H1 (cell line): Measurements from ENCODE around the gene RAB3IL1. TPM values are rescaled to one million over a fixed set of nuclear protein-coding genes. Genes with fewer than 3 reads are reported as not detected.

Experiments used
- CTCF ChIA-PET: fragments of 300-600 bp; sonication (Branson Sonifier 250); formaldehyde crosslinking; loops from one replicate; lab custom pipeline; 2021; ENCODE audit not compliant: partially characterized antibody; lab: Charles Lee
- POLR2A ChIA-PET: fragments of 300-600 bp; sonication (Branson Sonifier 250); formaldehyde crosslinking; loops from one replicate; lab custom pipeline; 2021; ENCODE audit warnings: inconsistent platforms; ENCODE audit not compliant: partially characterized antibody; lab: Charles Lee
- DNase-seq, 2 experiments: peaks; one replicate each; pipeline versions ENCODE4 v3.0.0 to v3.0.0-alpha.2; 2010 to 2022; ENCODE audit warnings: low spot score in 2 of 2, low read depth in 1 of 2, mixed read lengths in 1 of 2
- FAIRE-seq: peaks from 2 replicates; lab custom pipeline; 2011; peaks lifted over from hg19 to GRCh38; lab: Jason Lieb, UNC
- H2AFZ ChIP-seq: 2 replicates; pipeline ENCODE4 v1.8.1; 2012; ENCODE audit warnings: low read length, inconsistent platforms
- H2AK5ac ChIP-seq: 2 replicates; pipeline ENCODE4 v1.6.1; 2013; ENCODE audit warnings: low read depth, low read length
- H2BK120ac ChIP-seq: replicated peaks from 2 replicates; pipeline ENCODE3; 2013; ENCODE audit warnings: low read depth, low read length, inconsistent platforms
- H2BK12ac ChIP-seq: 2 replicates; pipeline ENCODE4 v1.6.1; 2013; ENCODE audit warnings: low read depth, low read length
- H2BK15ac ChIP-seq: 2 replicates; pipeline ENCODE4 v1.6.1; 2013; ENCODE audit warnings: low read length
- H2BK20ac ChIP-seq: 2 replicates; pipeline ENCODE4 v1.6.1; 2013; ENCODE audit warnings: low read length
- H2BK5ac ChIP-seq: 2 replicates; pipeline ENCODE4 v1.6.1; 2013; ENCODE audit warnings: low read depth, low read length
- H3K14ac ChIP-seq: 2 replicates; pipeline ENCODE4 v1.6.1; 2013; ENCODE audit warnings: inconsistent platforms; ENCODE audit not compliant: insufficient read length
- H3K18ac ChIP-seq: 2 replicates; pipeline ENCODE4 v1.6.1; 2013; ENCODE audit warnings: low read length; ENCODE audit errors: extremely low read depth
- H3K23ac ChIP-seq: 2 replicates; pipeline ENCODE4 v1.6.1; 2013; ENCODE audit warnings: inconsistent platforms; ENCODE audit not compliant: insufficient read length
- H3K23me2 ChIP-seq: 2 replicates; pipeline ENCODE4 v1.6.1; 2013; ENCODE audit warnings: low read depth, low read length
- H3K27ac ChIP-seq: 2 replicates; pipeline ENCODE4 v1.6.1; 2011; ENCODE audit warnings: low read depth, low read length, inconsistent platforms
- H3K27me3 ChIP-seq, 4 experiments: replicated peaks in 1 of 4; 1 replicate in 1 of 4; 2 replicates in 3 of 4; pipeline versions ENCODE4 v1.6.1 to v1.8.1; 2011 to 2013; ENCODE audit warnings: low read length in 3 of 4, mild to moderate bottlenecking in 3 of 4, inconsistent platforms in 2 of 4, mixed read lengths in 2 of 4, moderate library complexity in 1 of 4; ENCODE audit not compliant: control insufficient read depth in 3 of 4, insufficient read depth in 3 of 4; ENCODE audit errors: extremely low read depth in 1 of 4
- H3K36me3 ChIP-seq, 4 experiments: 2 replicates each; pipeline versions ENCODE4 v1.6.1 to v1.8.1; 2011 to 2013; ENCODE audit warnings: mild to moderate bottlenecking in 4 of 4, low read length in 3 of 4, moderate library complexity in 2 of 4, control low read depth in 1 of 4, inconsistent platforms in 1 of 4; ENCODE audit not compliant: insufficient read depth in 4 of 4, control insufficient read depth in 2 of 4
- H3K4ac ChIP-seq: replicated peaks from 2 replicates; pipeline ENCODE3; 2013; ENCODE audit warnings: low read length, low read depth, mixed read lengths, inconsistent platforms; ENCODE audit not compliant: insufficient read length
- H3K4me1 ChIP-seq, 4 experiments: replicated peaks in 1 of 4; 1 replicate in 1 of 4; 2 replicates in 3 of 4; pipeline versions ENCODE4 v1.6.1 to v1.8.1; 2011 to 2013; ENCODE audit warnings: low read length in 3 of 4, inconsistent platforms in 2 of 4, mixed read lengths in 1 of 4; ENCODE audit not compliant: insufficient read depth in 4 of 4, control insufficient read depth in 3 of 4
- H3K4me2 ChIP-seq, 2 experiments: 2 replicates each; pipeline versions ENCODE4 v1.6.1 to v1.8.1; 2011 to 2013; ENCODE audit warnings: low read depth in 2 of 2, low read length in 2 of 2, control low read depth in 1 of 2, inconsistent platforms in 1 of 2, mild to moderate bottlenecking in 1 of 2; ENCODE audit not compliant: insufficient read depth in 1 of 2
- H3K4me3 ChIP-seq, 4 experiments: fragments of 200-600, 300-600 bp in 1 of 4; sonication (generic), shearing (Covaris generic), sonication (Bioruptor Twin) in 1 of 4; 2 replicates each; pipeline versions ENCODE4 v1.5.1 to v1.8.1; 2011 to 2016; ENCODE audit warnings: low read length in 4 of 4, low read depth in 3 of 4, control low read depth in 2 of 4, inconsistent platforms in 2 of 4, mild to moderate bottlenecking in 2 of 4, mixed read lengths in 1 of 4, moderate library complexity in 1 of 4; ENCODE audit not compliant: insufficient read depth in 2 of 4; ENCODE audit errors: extremely low read depth in 1 of 4
- H3K56ac ChIP-seq: replicated peaks from 2 replicates; pipeline ENCODE3; 2013; ENCODE audit warnings: low read depth, mild to moderate bottlenecking, mixed read lengths, low read length, inconsistent platforms; ENCODE audit not compliant: insufficient read length
- H3K79me1 ChIP-seq: 2 replicates; pipeline ENCODE4 v1.6.1; 2013; ENCODE audit warnings: low read depth, low read length, control low read depth
- H3K79me2 ChIP-seq, 2 experiments: 2 replicates each; pipeline versions ENCODE4 v1.6.1 to v1.8.1; 2012 to 2013; ENCODE audit warnings: low read length in 2 of 2, mild to moderate bottlenecking in 2 of 2, inconsistent platforms in 1 of 2; ENCODE audit not compliant: insufficient read depth in 2 of 2, control insufficient read depth in 1 of 2
- H3K9ac ChIP-seq, 4 experiments: replicated peaks in 1 of 4; 1 replicate in 1 of 4; 2 replicates in 3 of 4; pipeline versions ENCODE4 v1.6.1 to v1.8.1; 2011 to 2013; ENCODE audit warnings: low read depth in 3 of 4, low read length in 3 of 4, control low read depth in 2 of 4, mild to moderate bottlenecking in 2 of 4, moderate library complexity in 2 of 4, inconsistent platforms in 1 of 4; ENCODE audit errors: extremely low read depth in 1 of 4
- H3K9me3 ChIP-seq, 2 experiments: 2 replicates each; pipeline versions ENCODE4 v1.6.1 to v1.8.1; 2012 to 2013; ENCODE audit warnings: mild to moderate bottlenecking in 2 of 2, moderate library complexity in 2 of 2, control low read depth in 1 of 2, inconsistent platforms in 1 of 2, low read depth in 1 of 2, low read length in 1 of 2, mixed read lengths in 1 of 2; ENCODE audit not compliant: insufficient read depth in 2 of 2
- H4K20me1 ChIP-seq, 2 experiments: replicated peaks in 1 of 2; 2 replicates each; pipeline versions ENCODE3 to v1.8.1; 2011 to 2013; ENCODE audit warnings: inconsistent platforms in 2 of 2, low read length in 2 of 2, mild to moderate bottlenecking in 1 of 2; ENCODE audit not compliant: insufficient read depth in 2 of 2, control insufficient read depth in 1 of 2
- H4K5ac ChIP-seq: 2 replicates; pipeline ENCODE4 v1.6.1; 2013; ENCODE audit warnings: low read length, low read depth, mixed read lengths, inconsistent platforms; ENCODE audit not compliant: insufficient read length
- H4K8ac ChIP-seq: 2 replicates; pipeline ENCODE4 v1.8.0; 2013; ENCODE audit warnings: mild to moderate bottlenecking, moderate library complexity, low read length, inconsistent platforms; ENCODE audit not compliant: insufficient read depth; ENCODE audit errors: extremely low read depth
- H4K91ac ChIP-seq: replicated peaks from 2 replicates; pipeline ENCODE3; 2013; ENCODE audit warnings: low read length, mixed read lengths, inconsistent platforms; ENCODE audit not compliant: insufficient read length
- KDM1A ChIP-seq: fragments of 200-600, 300-600 bp; sonication (generic); IDR thresholded peaks from 2 replicates; pipeline ENCODE4 v1.7.1; 2016; ENCODE audit warnings: mild to moderate bottlenecking, low read length, borderline replicate concordance
- SP1 ChIP-seq: IDR thresholded peaks from 2 replicates; pipeline ENCODE4 v1.6.1; 2011; ENCODE audit warnings: low read depth, low read length
- SUZ12 ChIP-seq: fragments of 200-600 bp; sonication (generic); IDR thresholded peaks from 2 replicates; pipeline ENCODE4 v1.6.1; 2012; ENCODE audit warnings: mild to moderate bottlenecking, inconsistent platforms, low read length, moderate library complexity, mixed read lengths
- WGBS, 2 experiments: shearing (Covaris generic) in 1 of 2; methylation state at CpG; one replicate each; pipeline versions ENCODE4 v1.1.6 to v1.1.7; 2013 to 2015; ENCODE audit warnings: low lambda C conversion rate in 2 of 2, mixed read lengths in 2 of 2, inconsistent platforms in 1 of 2, low coverage in 1 of 2, missing lambda C conversion rate in 1 of 2; ENCODE audit not compliant: insufficient replicate concordance in 2 of 2, insufficient coverage in 1 of 2, insufficient read length in 1 of 2; ENCODE audit errors: extremely low coverage in 1 of 2, missing lambda C conversion rate in 1 of 2; 5-methylcytosine and 5-hydroxymethylcytosine counted together
- polyA plus RNA-seq, 7 experiments: library from polyadenylated mRNA; depleted of rRNA in 3 of 7; stranded (reverse) in 5 of 7; unstranded in 2 of 7; fragments of >200 nt in 5 of 7; fragments of 200-250 nt in 2 of 7; gene quantifications; 1 replicate in 5 of 7; 2 replicates in 1 of 7; 4 replicates in 1 of 7; pipeline versions ENCODE4 v1.2.1 to v1.2.3, GENCODE V29; 2011 to 2013; ENCODE audit warnings: missing spikeins in 2 of 7, mixed read lengths in 2 of 7
- total RNA-seq: library from RNA; stranded (reverse); fragmentation: NEBNext Ultra II Directional; extraction: Animal tissue kit (Norgen Biotek cat#: 25700); gene quantifications from 2 replicates; pipeline ENCODE4 v1.2.1, GENCODE V29; 2021

The RAB3IL1 gene
- total and polyA plus RNA-seq, 2 of the 8 experiments (the other 6 are each of a cell fraction or from before 2014, with no cell fraction given) = 6.8 to 7.9 TPM

GRCh38 chr11:61903845-61904244, 13.5 kb downstream of the RAB3IL1 start:
- ChIA-PET POLR2A (interaction anchor here (0.9 to 15.5 kb wide), 11 partner anchors 11 to 106 kb away, joined by 3 to 137 read pairs (median 4); partner anchors contain the start of genes BEST1, FADS3, FTH1 and RAB3IL1), CTCF (interaction anchor here (0.6 to 23.2 kb wide), 18 partner anchors 8 to 204 kb away, joined by 3 to 658 read pairs (median 8); partner anchors contain the start of genes BEST1 and RAB3IL1)
- H3K9me3 ChIP-seq = no peaks in the 10 kb centered on the region
- no peak overlapping the region; the same call in 1 of the 2 replicates for H4K8ac ChIP-seq
- H2BK5ac ChIP-seq = no peak overlapping the region
- no peaks in the 10 kb centered on the region for H3K23me2 ChIP-seq
- H3K4me1 ChIP-seq = peaks cover 0 to 29% (median 13%) of the 10 kb centered on the region in 4 experiments; a peak in 6 of 7 replicates
- H3K4me2 ChIP-seq = peak overlapping the region; percentile 27 to 77; a peak in 2 of 4 replicates
- H2AK5ac ChIP-seq = no peak overlapping the region
- no peak overlapping the region for H3K56ac ChIP-seq
- H3K18ac ChIP-seq = no peak overlapping the region
- no peak overlapping the region for H2BK120ac ChIP-seq
- 0 out of 2 replicates have a peak, but pooled peaks have one; percentile 47 for TF ChIP-seq KDM1A
- no peak for TF ChIP-seq SUZ12
- no peak for TF ChIP-seq SP1
- TF ChIP-seq, all 59 proteins: peak for 1
- Histone ChIP-seq H2BK15ac (no peak overlapping the region), H4K91ac (no peak overlapping the region), H2BK20ac (no peak overlapping the region), H3K23ac (no peak overlapping the region), H3K4ac (no peak overlapping the region), H3K79me2 (no peaks in the 10 kb centered on the region), H3K27me3 (no peaks in the 10 kb centered on the region), H2AFZ (peak overlapping the region; percentile 98), H3K36me3 (no peaks in the 10 kb centered on the region), H3K79me1 (no peaks in the 10 kb centered on the region), H3K4me3 (peak overlapping the region in 1 of 4 experiments; percentile 51; a peak in 1 of 8 replicates), H3K14ac (no peak overlapping the region), H3K27ac (no peak overlapping the region), H3K9ac (no peak overlapping the region), H4K20me1 (no peaks in the 10 kb centered on the region), H4K5ac (no peak overlapping the region), H2BK12ac (no peak overlapping the region)
- DNase-seq = no peak
- WGBS, 2 experiments = 86% methylated on average over 3 of the region's 3 CpGs; no CpG with 5 or more reads in 1 of the 2 experiments
- FAIRE-seq = no peak
